Measurements from ENCODE around the gene NEBL. TPM values are rescaled to one million over a fixed set of nuclear protein-coding genes. Genes with fewer than 3 reads are reported as not detected.

NEBL gene
- total and polyA plus RNA-seq, 2 experiments from 2014 or later: 247 to 489 TPM

DNA sequence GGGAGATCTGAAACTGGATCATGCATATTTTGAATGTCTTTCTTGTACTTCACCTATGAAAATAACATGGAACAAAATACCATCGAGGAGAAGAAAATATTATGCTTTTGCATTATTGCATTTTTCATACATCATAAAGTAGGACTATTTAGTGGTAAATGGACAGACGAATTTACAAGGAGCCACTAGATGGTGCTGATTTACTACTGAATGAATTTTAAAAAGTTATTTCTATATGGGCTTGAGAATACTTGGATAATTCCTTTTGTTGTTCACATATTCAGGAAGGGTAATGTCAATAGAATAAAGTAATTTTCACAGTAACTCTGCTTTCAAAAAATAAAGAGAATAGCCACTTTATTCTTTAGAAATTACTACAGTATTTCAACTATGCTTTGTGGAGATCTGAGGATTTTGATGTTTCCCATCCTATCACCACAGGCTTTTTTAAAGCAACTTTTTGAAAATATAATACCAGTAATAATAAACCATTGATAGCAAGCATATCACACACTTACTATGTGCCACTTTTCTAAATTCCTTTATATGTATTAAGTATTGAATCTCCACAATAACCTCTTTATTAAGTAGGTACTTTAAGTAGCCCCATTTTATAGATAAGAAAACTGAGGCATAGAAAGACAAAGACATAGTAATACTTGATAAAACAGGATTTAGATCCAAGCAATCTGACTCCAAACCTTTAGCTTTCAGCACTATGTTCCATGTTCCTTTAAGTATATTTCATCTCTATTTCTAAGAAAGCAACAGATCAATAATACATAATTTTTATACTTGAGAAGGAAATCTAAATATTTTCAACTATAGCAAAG lies 38.6 kb downstream of the NEBL start:
- Histone ChIP-seq H3K4me3 (no peak overlapping the region), H3K36me3 (peaks cover 71% of the 10 kb centered on the region), H3K4me1 (ENCODE audit: low read depth) (peaks cover 21% of the 10 kb centered on the region), H3K27ac (peak overlapping the region; percentile 53), H3K9me3 (ENCODE audit: low read depth) (no peaks in the 10 kb centered on the region), H3K27me3 (no peaks in the 10 kb centered on the region)
- TF ChIP-seq, protein P1, sequence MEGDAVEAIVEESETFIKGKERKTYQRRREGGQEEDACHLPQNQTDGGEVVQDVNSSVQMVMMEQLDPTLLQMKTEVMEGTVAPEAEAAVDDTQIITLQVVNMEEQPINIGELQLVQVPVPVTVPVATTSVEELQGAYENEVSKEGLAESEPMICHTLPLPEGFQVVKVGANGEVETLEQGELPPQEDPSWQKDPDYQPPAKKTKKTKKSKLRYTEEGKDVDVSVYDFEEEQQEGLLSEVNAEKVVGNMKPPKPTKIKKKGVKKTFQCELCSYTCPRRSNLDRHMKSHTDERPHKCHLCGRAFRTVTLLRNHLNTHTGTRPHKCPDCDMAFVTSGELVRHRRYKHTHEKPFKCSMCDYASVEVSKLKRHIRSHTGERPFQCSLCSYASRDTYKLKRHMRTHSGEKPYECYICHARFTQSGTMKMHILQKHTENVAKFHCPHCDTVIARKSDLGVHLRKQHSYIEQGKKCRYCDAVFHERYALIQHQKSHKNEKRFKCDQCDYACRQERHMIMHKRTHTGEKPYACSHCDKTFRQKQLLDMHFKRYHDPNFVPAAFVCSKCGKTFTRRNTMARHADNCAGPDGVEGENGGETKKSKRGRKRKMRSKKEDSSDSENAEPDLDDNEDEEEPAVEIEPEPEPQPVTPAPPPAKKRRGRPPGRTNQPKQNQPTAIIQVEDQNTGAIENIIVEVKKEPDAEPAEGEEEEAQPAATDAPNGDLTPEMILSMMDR (IDR thresholded peaks at IDR 0.05; ENCODE audit: low read depth, low read length): peak; percentile 53
- peak in 1 of 2 donors; percentile 67 for DNase-seq (ENCODE audit: low read depth in 1 of 2, low spot score in 1 of 2)

DNA sequence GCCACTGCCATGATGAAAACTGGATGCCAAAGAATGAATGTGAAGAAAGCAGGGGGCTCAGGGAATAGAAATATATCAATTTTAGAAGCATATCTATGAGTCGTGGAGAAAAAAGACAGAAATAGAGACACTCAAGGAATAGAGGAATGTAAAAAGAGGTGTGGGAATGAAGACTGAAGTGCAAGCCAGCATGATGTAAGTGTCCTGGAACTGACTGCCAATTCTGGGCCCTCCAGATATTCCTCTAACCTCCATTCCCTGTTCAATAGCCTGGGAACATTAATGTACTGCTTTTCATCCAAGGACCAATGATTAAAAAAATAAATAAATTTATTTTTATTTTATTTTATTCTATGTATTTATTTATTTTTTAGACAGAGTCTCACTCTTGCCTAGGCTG lies 40.6 kb downstream of the NEBL start:
- no peak for DNase-seq (ENCODE audit: low read depth in 1 of 2, low spot score in 1 of 2)
- Histone ChIP-seq H3K4me1 (ENCODE audit: low read depth) (peaks cover 21% of the 10 kb centered on the region), H3K36me3 (peaks cover 69% of the 10 kb centered on the region), H3K9me3 (ENCODE audit: low read depth) (no peaks in the 10 kb centered on the region), H3K4me3 (no peak overlapping the region), H3K27ac (peak overlapping the region; percentile 11), H3K27me3 (no peaks in the 10 kb centered on the region)
- TF ChIP-seq, protein P1 (IDR thresholded peaks at IDR 0.05; ENCODE audit: low read depth, low read length): no peak

DNA sequence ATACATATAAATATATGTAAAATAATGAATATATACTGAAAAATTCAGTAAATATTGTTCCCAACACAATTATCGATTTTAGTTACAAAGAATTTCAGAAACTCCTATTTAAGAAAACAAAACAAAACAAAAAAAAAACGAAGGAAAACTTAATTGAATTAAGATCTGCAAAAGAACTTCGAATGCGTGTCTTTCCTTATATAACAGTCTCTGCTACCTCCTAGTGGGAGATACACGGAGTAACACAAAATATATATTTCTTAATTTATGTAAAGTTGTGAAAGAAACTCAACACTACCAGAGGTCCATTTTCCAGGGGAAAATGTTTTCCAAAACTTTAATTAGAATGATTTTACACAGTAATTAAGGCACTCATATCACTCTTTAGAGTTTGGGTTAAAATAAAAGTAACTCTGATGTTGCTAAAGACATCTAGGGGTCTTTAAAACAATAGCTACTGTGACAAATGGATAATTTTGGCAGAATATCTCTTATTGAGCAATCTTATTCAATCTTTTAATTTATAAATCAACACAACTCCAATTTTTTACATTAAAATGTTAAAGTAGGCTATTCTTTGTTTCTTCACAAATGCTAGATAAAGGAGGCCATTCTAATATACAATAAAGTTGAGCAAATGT lies 41.6 kb downstream of the NEBL start:
- H3K27me3 ChIP-seq: no peaks in the 10 kb centered on the region
- H3K36me3 ChIP-seq: peaks cover 76% of the 10 kb centered on the region
- H3K4me3 ChIP-seq: no peak overlapping the region
- TF ChIP-seq, protein P1 (IDR thresholded peaks at IDR 0.05; ENCODE audit: low read depth, low read length): peak; percentile 49
- no peaks in the 10 kb centered on the region for H3K9me3 ChIP-seq (ENCODE audit: low read depth)
- peaks cover 21% of the 10 kb centered on the region for H3K4me1 ChIP-seq (ENCODE audit: low read depth)
- peak in 1 of 2 donors; percentile 65 for DNase-seq (ENCODE audit: low read depth in 1 of 2, low spot score in 1 of 2)
- H3K27ac ChIP-seq: peak overlapping the region; percentile 11

DNA sequence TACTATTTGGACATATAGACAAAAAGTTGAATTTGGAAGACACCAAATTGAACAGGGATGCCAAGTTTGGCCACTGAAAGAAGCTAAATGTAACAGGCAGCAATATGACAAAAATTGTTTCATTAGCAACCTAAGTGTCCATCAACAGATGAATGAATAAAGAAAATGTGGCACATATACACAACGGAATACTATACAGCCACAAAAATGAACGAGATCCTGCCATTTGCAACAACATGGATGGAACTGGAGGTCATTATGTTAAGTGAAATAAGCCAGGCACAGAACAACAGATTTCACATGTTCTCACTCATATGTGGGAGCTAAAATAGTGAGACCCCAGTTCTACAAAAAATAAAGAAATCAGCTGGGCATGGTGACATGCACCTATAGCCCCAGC lies 43.8 kb downstream of the NEBL start:
- no peak overlapping the region for H3K4me3 ChIP-seq
- H3K36me3 ChIP-seq: peaks cover 85% of the 10 kb centered on the region
- TF ChIP-seq, protein P1 (IDR thresholded peaks at IDR 0.05; ENCODE audit: low read depth, low read length): no peak
- DNase-seq (ENCODE audit: low read depth in 1 of 2, low spot score in 1 of 2): no peak
- no peaks in the 10 kb centered on the region for H3K9me3 ChIP-seq (ENCODE audit: low read depth)
- peaks cover 17% of the 10 kb centered on the region for H3K4me1 ChIP-seq (ENCODE audit: low read depth)
- H3K27ac ChIP-seq: no peak overlapping the region
- H3K27me3 ChIP-seq: no peaks in the 10 kb centered on the region

DNA sequence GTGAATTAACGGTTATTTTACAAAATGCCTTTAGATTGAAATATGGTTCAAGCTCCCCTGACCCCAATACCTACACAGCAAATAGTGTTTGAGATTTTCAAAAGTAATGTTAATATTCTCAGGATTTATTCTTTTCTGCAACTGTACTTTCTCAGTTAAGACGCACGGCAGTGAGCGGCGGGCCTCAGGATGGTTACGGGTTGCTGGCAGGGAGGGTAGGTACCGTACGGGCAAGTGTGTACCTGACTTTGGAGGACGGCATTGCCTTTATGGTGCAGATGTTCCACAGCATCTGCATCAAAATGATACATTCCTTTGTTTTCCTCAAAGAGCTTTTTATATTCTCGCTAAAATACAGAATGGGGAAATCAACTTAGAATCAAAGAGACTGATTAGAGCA lies 44.8 kb downstream of the NEBL start:
- Histone ChIP-seq H3K27me3 (no peaks in the 10 kb centered on the region), H3K4me1 (ENCODE audit: low read depth) (peaks cover 8% of the 10 kb centered on the region), H3K9me3 (ENCODE audit: low read depth) (no peaks in the 10 kb centered on the region), H3K36me3 (peaks cover 84% of the 10 kb centered on the region), H3K27ac (no peak overlapping the region), H3K4me3 (no peak overlapping the region)
- TF ChIP-seq, protein P1 (IDR thresholded peaks at IDR 0.05; ENCODE audit: low read depth, low read length): no peak
- DNase-seq (ENCODE audit: low read depth in 1 of 2, low spot score in 1 of 2): no peak
